NCI-H1436 treated with DMSO at 0.1 percent for 48 hours (cell line): ENCODE results near the gene DLK1.

Experiments
- DNase-seq: peaks from one replicate; lab custom pipeline; 2025; lab: John Stamatoyannopoulos, UW

Gene DLK1

GRCh38 chr14:100714258-100714892 lies 12.3 kb upstream of the DLK1 start:
- DNase-seq: no peak

DNA sequence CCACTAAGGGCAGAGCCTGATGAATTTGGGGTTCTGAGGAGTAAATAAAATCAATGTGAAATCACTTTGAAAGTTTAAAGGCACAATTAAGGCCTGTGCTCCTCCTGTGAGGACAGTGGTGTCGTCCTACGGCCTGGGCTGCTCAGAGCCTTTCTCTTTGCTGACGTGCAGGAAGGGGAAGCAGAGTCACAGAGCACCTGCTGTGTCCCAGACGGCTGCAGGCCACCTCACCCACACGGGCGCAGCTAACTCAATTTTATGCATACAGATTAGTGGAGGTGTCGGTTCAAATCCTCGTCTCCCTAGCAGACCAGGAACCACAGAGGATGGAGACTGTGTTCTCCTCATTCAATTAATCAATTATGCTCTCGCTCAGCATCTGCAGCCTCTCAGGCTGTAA lies 11.4 kb upstream of the DLK1 start:
- no peak for DNase-seq

DNA sequence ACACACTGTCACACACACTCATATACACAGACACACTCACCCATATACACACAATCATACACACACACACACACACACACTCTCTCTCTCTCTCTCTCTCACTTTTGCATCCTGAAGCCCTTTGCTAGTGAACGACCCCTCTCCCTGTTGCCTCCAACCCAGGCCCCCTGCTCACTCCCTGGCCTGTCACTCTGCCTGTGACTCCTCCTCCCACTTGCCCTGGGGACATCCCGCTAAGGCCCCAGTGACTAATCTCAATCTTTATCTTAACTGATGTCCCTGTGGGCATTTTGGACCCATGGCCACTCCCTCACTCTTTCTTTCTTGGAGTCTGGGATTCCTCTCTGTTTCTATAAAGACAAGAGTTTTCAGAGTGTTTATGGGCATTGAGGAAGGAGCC lies 10.9 kb upstream of the DLK1 start:
- DNase-seq: no peak

- DNase-seq: no peak
These were observed 9.3 kb upstream of the DLK1 start for GRCh38 chr14:100717386-100717785.

GRCh38 chr14:100719976-100720520 lies 6.6 kb upstream of the DLK1 start:
- no peak for DNase-seq

- DNase-seq: no peak
These were observed 5.1 kb upstream of the DLK1 start for GRCh38 chr14:100721568-100721967.

DNA sequence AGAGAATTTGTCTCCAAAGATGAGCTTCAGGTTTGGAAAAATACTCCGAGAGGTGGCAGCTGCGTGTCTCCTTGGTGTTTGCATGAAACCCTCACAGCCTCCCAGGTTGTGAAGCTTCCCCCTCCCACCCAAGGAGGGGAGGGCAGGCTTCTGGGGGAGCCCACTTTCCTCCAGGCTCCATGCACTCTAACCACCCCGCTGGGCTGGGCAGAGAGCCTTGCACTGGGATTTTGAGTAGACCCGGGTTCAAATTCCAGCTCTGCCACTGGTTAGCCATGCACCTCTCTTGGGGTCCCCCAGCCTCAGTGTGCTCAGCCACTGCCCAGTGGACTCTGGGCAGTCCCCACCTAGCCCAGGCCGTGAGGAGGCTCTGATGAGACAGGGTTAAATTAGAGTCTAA lies 4.3 kb upstream of the DLK1 start:
- DNase-seq: no peak

DNA sequence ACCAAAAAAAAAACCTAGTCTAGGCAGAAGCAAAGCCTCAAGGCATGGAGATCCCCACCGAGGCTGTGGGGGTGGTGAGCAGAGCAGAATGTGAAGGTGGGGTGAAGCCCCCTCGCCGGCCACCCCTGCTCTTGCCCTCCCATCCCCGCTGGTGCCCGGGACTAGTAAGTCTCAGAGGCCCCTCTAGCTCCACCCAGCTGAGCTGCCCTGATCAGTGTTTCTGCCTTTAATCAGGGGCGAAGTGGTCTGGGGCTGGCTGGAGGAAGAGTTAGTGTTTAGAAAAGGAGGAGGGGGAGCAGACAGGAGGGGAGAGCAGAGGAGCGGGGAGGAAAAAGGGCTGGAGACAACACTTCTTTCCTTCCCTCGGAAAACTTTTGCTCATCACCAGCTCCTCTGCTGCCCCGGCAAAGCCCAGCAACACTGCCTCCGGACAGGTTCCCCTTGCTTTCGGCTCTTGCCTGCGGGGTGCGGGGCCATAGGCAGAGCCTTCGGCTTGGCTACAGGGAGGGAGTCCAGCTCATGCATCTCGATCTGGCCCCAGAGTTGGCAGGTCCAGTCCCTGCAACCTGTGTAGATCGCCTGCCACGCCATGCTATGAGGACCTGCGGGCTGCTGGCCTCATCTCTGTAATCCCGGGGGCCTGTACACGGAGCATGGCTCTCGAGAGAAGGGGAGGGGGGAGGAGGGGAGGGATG lies 3.4 kb upstream of the DLK1 start:
- no peak for DNase-seq

GRCh38 chr14:100723830-100724437 lies 2.8 kb upstream of the DLK1 start:
- no peak for DNase-seq

DNA sequence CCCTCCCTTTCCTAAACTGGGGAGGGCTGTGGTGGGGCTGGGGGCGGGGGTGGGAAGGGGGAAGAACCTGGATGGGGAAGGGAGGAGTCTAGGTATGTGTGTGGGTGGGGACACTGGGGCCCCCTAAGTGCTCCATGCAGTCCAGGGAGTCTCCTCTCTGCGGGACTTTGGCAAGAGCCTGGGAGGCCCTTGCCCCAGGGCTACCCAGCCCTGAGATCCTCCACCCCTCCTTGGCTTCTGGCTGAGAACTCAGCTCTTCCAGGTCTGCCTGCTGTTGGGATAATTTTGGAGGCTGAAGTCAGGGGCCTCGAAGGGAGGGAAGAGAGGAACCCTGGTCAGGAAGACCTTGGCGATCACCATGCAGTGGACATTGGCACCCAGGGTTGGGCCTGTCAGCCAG lies 2.2 kb upstream of the DLK1 start:
- DNase-seq: no peak

DNA sequence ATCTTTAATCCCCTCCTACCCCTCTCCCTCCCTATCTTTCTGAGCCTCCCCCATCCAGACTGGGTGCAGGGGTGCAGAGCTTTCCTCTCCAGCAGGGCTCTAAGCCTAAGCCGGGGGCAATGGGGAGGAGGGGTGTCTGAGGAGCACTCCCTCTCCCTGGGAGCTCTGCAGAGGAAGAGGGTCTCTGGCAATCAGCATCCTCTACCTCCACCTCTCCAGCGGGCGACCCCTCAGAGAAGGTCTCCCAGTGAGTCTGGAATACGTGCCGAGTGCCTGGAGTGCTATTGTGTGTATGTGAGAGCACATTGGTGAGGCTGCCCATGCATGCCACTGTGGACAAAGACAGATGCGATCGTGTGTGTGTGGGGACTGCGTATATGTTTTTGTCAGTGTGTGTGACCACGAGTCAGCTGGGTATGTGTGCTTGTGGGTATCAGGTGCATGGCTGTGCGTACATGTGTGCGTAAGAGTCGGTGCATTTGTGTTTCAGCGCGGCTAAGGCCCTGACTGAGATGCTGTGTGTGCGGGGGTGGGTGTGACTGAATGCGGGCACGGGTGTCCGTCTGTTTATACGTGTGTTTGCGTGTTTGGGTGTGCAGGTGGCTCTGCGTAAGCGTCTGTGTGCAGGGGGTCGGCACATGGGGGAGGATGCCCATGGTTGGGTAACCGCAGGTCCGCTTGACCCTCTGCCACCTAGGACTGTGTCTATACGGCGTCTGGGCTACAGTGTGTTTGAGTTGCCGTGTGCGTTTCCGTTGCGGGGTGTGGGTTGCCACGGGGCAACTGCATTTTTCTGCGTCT lies 905 bp upstream of the DLK1 start:
- no peak for DNase-seq

GRCh38 chr14:100727086-100727872 lies 587 bp downstream of the DLK1 start:
- DNase-seq: no peak

- DNase-seq: no peak
These were observed 1.2 kb downstream of the DLK1 start for GRCh38 chr14:100727873-100728240.

DNA sequence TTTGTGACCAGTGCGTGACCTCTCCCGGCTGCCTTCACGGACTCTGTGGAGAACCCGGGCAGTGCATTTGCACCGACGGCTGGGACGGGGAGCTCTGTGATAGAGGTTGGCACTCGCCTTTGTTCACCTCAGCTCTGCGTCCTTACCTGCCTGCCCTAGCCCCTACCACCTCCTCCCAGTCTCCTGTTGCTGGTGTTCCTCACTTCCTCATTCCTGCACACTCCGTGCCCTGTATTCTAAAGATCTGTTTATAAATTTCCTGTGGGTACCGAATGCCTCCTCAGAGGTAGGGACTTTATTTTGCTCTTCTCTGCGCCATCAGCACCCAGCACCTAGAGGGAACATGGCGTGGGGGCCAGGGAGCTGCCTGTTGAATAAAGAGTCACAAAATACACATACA lies 2.3 kb downstream of the DLK1 start:
- DNase-seq: no peak

DNA sequence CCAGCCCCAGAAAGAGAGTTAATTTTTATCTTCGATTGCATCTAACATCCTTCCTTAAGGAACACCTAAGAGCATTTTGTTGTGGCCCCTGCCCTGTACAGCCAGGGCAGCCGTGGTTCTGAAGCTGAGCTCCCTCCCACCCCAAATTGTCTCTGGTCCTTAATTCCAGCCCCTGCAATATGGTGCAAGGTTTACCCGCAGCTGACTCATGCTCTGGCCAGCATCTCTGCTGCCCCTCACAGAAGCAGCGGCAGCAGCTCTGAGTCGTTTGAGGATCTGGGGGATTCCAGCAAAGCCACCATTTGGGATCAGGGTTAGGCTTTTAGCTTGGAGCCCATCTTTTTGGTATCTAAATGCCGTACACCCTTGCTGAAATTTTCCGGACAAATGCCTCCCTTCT lies 3.3 kb downstream of the DLK1 start:
- no peak for DNase-seq

DNA sequence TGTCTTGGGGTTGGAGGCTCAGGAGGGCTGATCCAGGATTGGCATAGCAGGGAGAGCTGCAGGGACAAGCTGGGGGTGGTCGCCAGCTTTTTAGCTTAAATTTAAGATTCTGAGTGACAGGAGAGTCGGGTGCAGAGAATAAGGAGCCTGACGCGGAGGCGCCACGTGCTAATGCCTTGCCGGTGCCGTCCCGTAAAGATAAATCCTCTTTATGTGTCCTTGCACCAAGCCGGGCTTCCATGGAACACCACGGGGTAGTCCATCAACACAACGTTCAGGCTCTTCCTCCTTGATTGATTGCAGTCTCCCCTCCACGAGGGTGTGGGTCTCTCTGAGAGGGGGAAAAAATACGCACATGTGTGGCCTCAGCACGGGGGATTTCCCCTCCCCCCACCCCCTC lies 3.9 kb downstream of the DLK1 start:
- no peak for DNase-seq

GRCh38 chr14:100731011-100731670 lies 4.4 kb downstream of the DLK1 start:
- no peak for DNase-seq

DNA sequence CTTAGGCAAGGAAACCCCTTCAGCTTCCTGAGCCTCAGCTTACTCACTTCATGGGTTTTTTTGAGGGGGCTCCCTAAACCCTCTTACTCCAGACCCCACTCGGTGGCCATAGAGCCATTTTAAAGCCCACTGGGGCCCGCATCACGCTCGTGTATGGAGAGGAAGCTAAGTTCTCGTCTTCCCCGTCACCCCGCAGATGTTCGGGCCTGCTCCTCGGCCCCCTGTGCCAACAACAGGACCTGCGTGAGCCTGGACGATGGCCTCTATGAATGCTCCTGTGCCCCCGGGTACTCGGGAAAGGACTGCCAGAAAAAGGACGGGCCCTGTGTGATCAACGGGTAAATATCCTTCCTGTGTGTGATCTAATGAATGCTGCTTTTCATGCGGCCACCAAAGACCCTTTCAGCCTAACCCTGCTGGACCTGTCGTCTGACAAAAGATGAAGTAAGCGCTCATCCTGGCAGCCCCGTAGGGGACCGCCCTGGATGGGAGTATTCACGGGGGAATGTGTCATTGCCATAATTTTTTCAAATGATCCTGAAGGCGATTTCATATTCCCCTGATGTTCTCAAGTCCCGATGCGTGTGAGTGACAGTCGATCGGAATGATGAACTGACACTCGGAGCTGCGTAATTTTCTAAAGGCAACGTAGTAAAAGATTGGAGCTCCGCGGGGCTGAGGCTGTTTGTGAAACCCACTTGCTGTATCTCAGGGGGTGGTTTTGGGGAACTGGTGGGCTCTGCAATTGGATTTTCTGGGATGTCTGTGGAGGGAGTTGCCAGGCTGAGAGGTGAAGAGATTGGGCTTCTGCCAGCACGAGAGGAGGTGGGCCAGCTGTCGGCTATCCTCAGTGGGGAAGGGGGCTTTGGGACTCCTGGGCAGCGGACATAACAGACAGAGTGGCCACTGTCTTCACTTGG lies 5.4 kb downstream of the DLK1 start:
- DNase-seq: no peak

- no peak for DNase-seq
These were observed 6.0 kb downstream of the DLK1 start for GRCh38 chr14:100732766-100733100.

DNA sequence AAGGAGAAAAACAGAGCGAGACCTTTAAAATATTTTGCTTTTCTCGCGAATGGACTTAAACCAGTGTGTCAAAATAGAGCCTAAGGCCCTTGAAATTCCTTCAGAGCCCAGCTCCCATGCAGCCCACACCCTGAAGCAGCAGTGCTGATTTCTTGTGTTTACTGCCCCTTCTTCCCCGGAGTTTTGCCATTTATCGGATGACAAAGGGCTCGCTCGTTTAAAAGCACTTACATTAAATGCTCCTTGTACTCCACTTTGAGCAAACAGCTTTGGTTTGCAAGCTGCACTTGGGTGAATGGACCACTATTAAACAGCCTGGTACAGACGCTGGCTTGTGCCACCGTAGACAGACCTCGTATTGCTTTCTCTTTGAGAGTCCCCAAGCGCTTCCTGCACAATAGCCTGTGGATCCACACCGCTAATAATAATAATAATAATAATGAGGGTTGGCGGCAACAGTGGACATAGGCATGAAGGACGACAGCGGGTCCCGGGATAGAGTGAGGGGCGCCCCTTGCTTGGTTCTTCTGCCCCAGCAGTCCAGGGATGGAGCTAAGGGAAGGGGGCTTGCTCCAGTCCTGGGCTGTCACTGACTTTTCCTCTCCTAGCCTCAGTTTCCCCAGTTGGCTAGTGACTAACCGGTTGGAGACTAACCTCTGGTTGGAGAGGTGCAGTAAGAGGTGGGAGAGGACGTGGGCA lies 6.6 kb downstream of the DLK1 start:
- DNase-seq: no peak
